SK-N-MC (cell line): ENCODE data around the gene NOX5.
"Not testable (repeated sequence)": the region's sequence is repeated elsewhere in the genome, so short reads cannot be mapped to it uniquely, and the experiment has no call there.

ENCODE experiments used
- DNase-seq: peaks from one replicate; pipeline ENCODE4 v3.0.0-alpha.2; 2011; ENCODE audit warnings: low read depth, low spot score
- H3K27ac ChIP-seq: fragments of 200-600 bp; sonication (generic); 2 replicates; pipeline ENCODE4 v1.5.1; 2016; ENCODE audit warnings: mixed run types
- H3K36me3 ChIP-seq: fragments of 200-600 bp; sonication (generic); 2 replicates; pipeline ENCODE4 v1.6.1; 2017; ENCODE audit warnings: antibody characterized with exemption, low read length, mixed read lengths; ENCODE audit not compliant: insufficient read depth
- H3K4me3 ChIP-seq: fragments of 200-600 bp; sonication (generic); 2 replicates; pipeline ENCODE4 v1.5.1; 2016
- H3K9ac ChIP-seq: fragments of 200-600 bp; sonication (generic); 2 replicates; pipeline ENCODE4 v1.8.0; 2017; ENCODE audit warnings: mixed run types, mixed read lengths; ENCODE audit not compliant: insufficient read length
- H3K9me3 ChIP-seq: fragments of 200-600 bp; sonication (generic); 2 replicates; pipeline ENCODE4 v1.6.1; 2017; ENCODE audit warnings: low read depth, mild to moderate bottlenecking, antibody characterized with exemption, low read length, moderate library complexity, mixed read lengths
- EZH2 ChIP-seq: fragments of 200-600 bp; sonication (generic); IDR thresholded peaks from one replicate; pipeline ENCODE4 v1.6.1; 2017; ENCODE audit warnings: antibody characterized with exemption
- FOXP2 ChIP-seq: optimal IDR thresholded peaks from 2 replicates; pipeline ENCODE3; 2011; ENCODE audit warnings: mild to moderate bottlenecking, moderate library complexity; ENCODE audit not compliant: insufficient read depth; ENCODE audit errors: extremely low read length, control extremely low read depth
- POLR2AphosphoS5 ChIP-seq: IDR thresholded peaks from 2 replicates; pipeline ENCODE4 v1.6.1; 2012; ENCODE audit warnings: mild to moderate bottlenecking, low read depth, low read length, borderline replicate concordance

The NOX5 gene, protein sequence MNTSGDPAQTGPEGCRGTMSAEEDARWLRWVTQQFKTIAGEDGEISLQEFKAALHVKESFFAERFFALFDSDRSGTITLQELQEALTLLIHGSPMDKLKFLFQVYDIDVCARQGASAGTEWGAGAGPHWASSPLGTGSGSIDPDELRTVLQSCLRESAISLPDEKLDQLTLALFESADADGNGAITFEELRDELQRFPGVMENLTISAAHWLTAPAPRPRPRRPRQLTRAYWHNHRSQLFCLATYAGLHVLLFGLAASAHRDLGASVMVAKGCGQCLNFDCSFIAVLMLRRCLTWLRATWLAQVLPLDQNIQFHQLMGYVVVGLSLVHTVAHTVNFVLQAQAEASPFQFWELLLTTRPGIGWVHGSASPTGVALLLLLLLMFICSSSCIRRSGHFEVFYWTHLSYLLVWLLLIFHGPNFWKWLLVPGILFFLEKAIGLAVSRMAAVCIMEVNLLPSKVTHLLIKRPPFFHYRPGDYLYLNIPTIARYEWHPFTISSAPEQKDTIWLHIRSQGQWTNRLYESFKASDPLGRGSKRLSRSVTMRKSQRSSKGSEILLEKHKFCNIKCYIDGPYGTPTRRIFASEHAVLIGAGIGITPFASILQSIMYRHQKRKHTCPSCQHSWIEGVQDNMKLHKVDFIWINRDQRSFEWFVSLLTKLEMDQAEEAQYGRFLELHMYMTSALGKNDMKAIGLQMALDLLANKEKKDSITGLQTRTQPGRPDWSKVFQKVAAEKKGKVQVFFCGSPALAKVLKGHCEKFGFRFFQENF

DNA sequence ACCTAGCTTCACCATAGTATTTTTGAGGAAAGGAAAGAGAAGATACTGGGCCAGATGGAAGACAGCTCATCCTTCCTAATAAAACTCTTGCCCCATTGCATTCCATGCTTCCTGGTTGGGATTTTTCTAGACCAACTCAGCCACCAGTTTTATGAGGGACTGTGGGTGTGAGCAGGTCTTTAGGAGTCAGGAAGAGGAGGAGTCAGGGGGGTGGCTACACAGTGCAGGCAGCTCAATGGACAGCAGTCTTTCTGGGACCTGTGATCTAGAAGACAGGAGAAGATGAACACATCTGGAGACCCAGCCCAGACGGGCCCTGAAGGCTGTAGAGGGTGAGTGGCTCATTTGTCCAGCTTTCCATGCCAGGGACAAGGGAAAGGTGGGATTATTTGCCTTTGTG lies at the start of gene NOX5:
Gene NOX5 (plus strand): TSS at position 242 of the 400 bp plus-strand sequence. CDS start 41 bp downstream, at position 283.
- no peak within 1 kb of the TSS for H3K4me3 ChIP-seq
- no peak within 1 kb of the TSS for H3K27ac ChIP-seq
- no peaks in the 10 kb centered on the region for H3K36me3 ChIP-seq
- no peaks in the 10 kb centered on the region for H3K9me3 ChIP-seq
- no peak for DNase-seq
- H3K9ac ChIP-seq, result no peak within 1 kb of the TSS
- TF ChIP-seq EZH2 (no peak), POLR2AphosphoS5 (no peak), FOXP2 (no peak)

DNA sequence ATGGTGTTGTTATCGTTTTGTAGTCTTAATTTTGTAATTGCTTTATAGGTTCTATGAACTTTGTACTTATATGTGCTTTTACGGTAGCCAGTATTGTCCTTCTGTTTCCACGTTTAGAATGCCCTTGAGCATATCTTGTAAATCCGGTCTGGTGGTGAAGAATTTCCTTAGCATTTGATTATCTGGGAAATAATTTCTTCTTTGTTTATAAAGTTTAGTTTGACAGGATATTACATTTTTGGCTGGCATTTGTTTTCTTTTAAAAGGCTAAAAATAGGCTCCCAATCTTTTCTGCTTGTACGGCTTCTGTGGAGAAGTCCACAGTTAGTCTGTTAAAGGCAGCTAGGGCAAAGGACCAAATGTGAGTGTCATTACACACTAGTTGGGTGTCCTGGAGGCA lies 47.5 kb upstream of the NOX5 start:
- no peak for DNase-seq
- Histone ChIP-seq H3K4me3 (no peak overlapping the region), H3K9ac (no peak overlapping the region), H3K36me3 (no peaks in the 10 kb centered on the region), H3K27ac (no peak overlapping the region), H3K9me3 (no peaks in the 10 kb centered on the region)
- TF ChIP-seq POLR2AphosphoS5 (no peak), FOXP2 (no peak), EZH2 (no peak)

DNA sequence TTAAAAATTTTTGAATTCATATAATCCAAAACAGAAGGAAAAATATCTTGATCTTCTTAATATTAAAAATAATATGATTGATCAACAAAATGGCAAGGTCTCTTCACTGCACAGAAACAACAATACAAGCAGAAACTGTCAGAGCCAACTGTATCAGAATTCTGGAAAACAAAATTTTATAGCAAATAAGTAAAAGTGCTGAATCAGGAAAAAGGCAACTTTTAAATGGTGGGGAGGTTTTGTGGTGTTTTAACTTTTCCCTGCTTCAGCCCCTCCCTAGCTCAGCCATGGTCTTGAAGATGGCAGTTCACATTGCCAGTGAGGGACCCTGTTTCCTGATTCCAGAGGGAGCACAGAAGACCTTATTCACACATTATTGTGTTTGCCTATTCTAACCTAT lies 46.5 kb upstream of the NOX5 start:
- H3K9me3 ChIP-seq, result no peaks in the 10 kb centered on the region
- no peak overlapping the region for H3K27ac ChIP-seq
- DNase-seq, result no peak
- no peak overlapping the region for H3K9ac ChIP-seq
- H3K4me3 ChIP-seq, result no peak overlapping the region
- H3K36me3 ChIP-seq, result no peaks in the 10 kb centered on the region
- no peak for TF ChIP-seq EZH2
- no peak for TF ChIP-seq POLR2AphosphoS5
- TF ChIP-seq FOXP2, result no peak

DNA sequence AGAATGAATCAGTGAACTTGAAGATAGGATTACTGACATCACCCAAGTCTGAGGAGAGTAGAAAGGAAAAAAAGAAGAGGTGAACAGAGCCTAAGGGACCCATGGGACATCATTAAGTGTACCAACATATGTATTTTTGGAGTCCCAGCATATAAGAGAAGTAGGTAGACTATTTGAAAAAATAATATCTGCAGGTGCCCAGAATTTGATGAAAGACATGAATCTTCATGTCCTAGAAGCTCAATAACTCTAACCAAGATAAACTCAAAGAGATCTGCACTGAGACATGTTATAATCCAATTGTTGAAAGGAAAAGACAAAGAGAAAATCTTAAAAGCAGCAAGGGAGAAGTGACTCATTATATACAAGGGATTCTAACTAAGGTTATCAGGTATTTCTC lies 45.2 kb upstream of the NOX5 start:
- Histone ChIP-seq H3K36me3 (no peaks in the 10 kb centered on the region), H3K27ac (no peak overlapping the region)
- TF ChIP-seq POLR2AphosphoS5 (no peak), FOXP2 (no peak), EZH2 (no peak)

DNA sequence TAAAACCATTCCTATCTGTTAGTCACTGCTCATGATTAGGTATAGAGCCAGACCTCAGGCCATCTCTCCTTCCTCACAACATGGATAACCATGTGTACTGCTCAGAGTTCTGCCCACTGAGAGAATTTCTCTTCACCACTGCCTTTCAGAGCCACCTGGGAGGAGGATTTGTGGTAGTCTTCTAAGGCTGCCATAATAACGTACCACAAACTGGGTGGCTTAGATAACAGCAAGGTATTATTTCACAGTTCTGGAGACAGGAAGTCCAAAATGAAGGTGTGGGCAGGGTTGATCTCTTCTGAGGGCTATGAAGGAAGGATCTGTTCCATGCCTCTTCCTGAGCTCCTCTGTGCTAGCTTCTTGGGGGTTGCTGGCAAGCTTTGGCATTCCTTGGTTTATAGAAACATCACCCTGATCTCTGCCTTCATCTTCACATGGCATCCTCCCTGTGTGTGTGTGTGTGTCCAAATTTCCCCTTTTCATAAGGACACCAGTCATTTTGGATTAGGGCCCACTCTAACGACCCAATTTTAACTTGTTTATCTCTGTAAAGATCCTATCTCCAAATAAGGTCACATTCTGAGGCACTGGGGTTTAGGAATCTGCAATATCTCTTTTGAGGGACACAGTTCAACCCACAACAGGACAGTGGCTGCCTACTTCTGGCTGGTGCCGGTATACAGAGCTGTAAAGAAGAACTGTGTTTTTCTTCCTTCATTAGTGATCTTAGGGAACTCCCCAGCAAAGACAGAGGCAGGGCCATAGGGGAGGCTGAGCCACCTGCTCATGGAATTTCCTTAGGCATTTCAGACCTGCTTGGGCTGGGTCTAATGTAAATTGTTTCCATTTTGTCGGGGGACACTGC lies 42.1 kb upstream of the NOX5 start:
- Histone ChIP-seq H3K9me3 (no peaks in the 10 kb centered on the region), H3K4me3 (no peak overlapping the region), H3K36me3 (no peaks in the 10 kb centered on the region), H3K27ac (no peak overlapping the region), H3K9ac (no peak overlapping the region)
- DNase-seq, result no peak
- TF ChIP-seq FOXP2 (no peak), EZH2 (no peak), POLR2AphosphoS5 (no peak)

More for the DNA sequence above, 45.2 kb upstream of the NOX5 start:
- no peak overlapping the region for H3K4me3 ChIP-seq
- no peak overlapping the region for H3K9ac ChIP-seq
- DNase-seq, result no peak
- no peaks in the 10 kb centered on the region for H3K9me3 ChIP-seq

DNA sequence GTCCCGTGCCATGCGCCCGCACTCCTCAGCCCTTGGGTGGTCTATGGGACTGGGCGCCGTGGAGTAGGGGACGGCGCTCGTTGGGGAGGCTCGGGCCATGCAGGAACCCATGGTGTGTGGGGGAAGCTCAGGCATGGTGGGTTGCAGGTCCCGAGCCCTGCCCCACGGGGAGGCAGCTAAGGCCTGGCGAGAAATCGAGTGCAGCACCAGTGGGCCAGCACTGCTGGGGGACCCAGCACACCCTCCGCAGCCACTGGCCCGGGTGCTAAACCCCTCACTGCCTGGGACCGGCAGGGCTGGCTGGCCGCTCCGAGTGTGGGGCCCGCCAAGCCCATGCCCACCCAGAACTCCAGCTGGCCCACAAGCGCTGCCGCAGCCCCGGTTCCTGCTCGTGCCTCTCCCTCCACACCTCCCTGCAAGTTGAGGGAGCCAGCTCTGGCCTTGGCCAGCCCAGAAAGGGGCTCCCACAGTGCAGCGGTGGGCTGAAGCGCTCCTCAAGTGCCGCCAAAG lies 38.8 kb upstream of the NOX5 start:
- not testable (repeated sequence) for H3K27ac ChIP-seq, DNase-seq, H3K9me3 ChIP-seq, H3K9ac ChIP-seq, H3K36me3 ChIP-seq, H3K4me3 ChIP-seq

DNA sequence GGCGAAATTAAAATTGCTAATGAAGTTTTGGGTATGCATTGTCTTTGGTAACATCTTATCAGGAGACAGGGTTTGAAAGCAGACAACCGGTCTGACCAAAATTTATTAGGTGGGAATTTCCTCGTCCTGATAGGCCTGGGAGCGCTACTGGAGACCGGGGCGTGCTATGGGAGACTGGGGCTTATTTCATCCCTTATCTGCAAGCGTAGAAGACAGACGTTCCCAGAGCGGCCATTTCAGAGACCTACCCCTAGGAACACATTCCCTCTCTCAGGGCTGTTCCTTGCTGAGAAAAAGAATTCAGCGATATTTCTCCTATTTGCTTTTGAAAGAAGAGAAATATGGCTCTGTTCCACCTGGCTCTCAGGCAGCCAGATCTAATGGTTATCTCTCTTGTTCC lies 37.1 kb upstream of the NOX5 start:
- not testable (repeated sequence) for H3K27ac ChIP-seq, H3K9ac ChIP-seq, H3K36me3 ChIP-seq, H3K9me3 ChIP-seq, H3K4me3 ChIP-seq, DNase-seq

DNA sequence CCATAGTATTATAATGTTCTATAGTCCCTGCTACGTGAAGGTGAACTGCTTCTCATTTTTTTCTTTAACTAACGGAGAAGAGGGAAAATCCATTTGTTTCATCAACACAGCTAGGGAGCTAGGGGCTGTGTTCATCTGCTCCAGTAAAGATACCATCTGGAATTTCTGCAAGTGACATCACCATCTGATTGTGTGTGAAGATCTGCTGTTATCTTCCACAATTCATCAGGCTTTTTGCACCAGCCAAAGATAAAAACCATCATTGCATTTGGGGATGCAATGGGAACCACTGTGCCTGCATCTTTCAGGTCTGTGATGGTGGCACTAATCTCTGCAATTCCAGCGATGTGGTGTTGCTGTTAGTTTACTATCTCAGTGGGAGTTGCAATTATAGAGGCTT lies 35.5 kb upstream of the NOX5 start:
- H3K9ac ChIP-seq, result no peak overlapping the region
- no peak overlapping the region for H3K27ac ChIP-seq
- no peaks in the 10 kb centered on the region for H3K9me3 ChIP-seq
- no peak overlapping the region for H3K4me3 ChIP-seq
- no peak for TF ChIP-seq FOXP2
- TF ChIP-seq EZH2, result no peak
- no peak for TF ChIP-seq POLR2AphosphoS5
- no peak for DNase-seq
- H3K36me3 ChIP-seq, result no peaks in the 10 kb centered on the region
